ENCODE measurements around the gene ADRA2C. TPM values are rescaled to one million over a fixed set of nuclear protein-coding genes. Genes with fewer than 3 reads are reported as not detected.

The ADRA2C gene
- total RNA-seq, 4 donors from 2014 or later = 0.85 to 8.9 (median 4.4) TPM

- TF ChIP-seq CTCF (IDR thresholded peaks at IDR 0.05; ENCODE audit: low read depth) = no peak
These were observed 20.1 kb downstream of the ADRA2C start for GRCh38 chr4:3786196-3786869.

GRCh38 chr4:3787489-3788365 is 21.5 kb downstream of the ADRA2C start:
- TF ChIP-seq CTCF (IDR thresholded peaks at IDR 0.05; ENCODE audit: low read depth) = no peak

- no peak for TF ChIP-seq CTCF (IDR thresholded peaks at IDR 0.05; ENCODE audit: low read depth)
These were observed 22.1 kb downstream of the ADRA2C start for GRCh38 chr4:3788366-3788660.

- no peak for TF ChIP-seq CTCF (IDR thresholded peaks at IDR 0.05; ENCODE audit: low read depth)
These were observed 23.4 kb downstream of the ADRA2C start for GRCh38 chr4:3789587-3789986.

- no peak for TF ChIP-seq CTCF (IDR thresholded peaks at IDR 0.05; ENCODE audit: low read depth)
These were observed 23.9 kb downstream of the ADRA2C start for GRCh38 chr4:3790006-3790561.

- no peak for TF ChIP-seq CTCF (IDR thresholded peaks at IDR 0.05; ENCODE audit: low read depth)
These were observed 25.1 kb downstream of the ADRA2C start for GRCh38 chr4:3791256-3791655.

GRCh38 chr4:3791910-3792542 is 25.8 kb downstream of the ADRA2C start:
- TF ChIP-seq CTCF (IDR thresholded peaks at IDR 0.05; ENCODE audit: low read depth) = no peak

Data from subcutaneous adipose tissue (tissue), 4 donors.